HG02840 (cell line): Measurements from ENCODE around the gene EID1.
"Not testable (repeated sequence)": the region's sequence is repeated elsewhere in the genome, so short reads cannot be mapped to it uniquely, and the experiment has no call there.

ENCODE experiments used
- ATAC-seq: cut with Tn5 transposase; IDR thresholded peaks from one replicate; pipeline ENCODE4 v1.9.1; 2021; ENCODE audit warnings: mild to moderate bottlenecking, moderate library complexity, moderate number of reproducible peaks; ENCODE audit not compliant: unreplicated experiment, low FRiP score

EID1 gene, protein sequence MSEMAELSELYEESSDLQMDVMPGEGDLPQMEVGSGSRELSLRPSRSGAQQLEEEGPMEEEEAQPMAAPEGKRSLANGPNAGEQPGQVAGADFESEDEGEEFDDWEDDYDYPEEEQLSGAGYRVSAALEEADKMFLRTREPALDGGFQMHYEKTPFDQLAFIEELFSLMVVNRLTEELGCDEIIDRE

DNA sequence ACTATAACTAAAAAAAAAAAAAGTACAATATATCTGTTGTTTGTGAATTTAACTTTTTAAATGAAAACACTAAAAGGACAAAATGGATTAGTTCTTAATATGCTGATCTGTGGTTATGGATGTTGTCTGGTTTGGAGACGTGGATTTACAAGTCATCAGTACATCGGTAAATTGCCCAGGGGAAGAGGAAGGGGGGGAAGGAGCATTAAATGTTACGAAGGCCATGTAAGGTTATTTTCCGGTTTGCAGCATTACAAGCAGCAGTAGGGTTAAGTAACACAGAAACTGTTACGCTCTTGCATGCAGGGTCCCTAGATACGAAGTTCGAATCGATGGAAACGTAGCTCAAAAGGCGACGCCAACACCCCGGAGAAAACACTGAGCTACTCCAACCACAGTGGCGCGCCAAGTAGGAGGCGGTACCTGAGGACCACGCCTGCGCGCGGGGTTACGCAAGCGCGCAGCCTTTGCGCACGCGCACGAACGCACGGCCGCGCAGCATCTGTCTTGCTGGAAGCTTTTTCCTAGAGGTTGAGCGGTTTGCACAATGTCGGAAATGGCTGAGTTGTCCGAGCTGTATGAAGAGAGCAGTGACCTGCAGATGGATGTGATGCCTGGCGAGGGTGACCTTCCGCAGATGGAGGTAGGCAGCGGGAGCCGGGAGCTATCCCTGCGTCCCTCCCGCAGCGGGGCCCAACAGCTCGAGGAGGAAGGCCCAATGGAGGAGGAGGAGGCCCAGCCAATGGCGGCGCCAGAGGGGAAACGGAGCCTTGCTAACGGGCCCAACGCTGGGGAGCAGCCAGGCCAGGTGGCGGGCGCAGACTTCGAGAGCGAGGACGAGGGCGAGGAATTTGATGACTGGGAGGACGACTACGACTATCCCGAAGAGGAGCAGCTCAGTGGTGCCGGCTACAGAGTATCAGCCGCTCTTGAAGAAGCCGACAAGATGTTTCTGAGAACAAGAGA lies at the start of gene EID1:
Gene EID1, plus strand, starts transcription at position 505 of the 966 bp plus-strand sequence. Its CDS starts 43 bp downstream, at position 548.
- peak; percentile 98 for ATAC-seq

DNA sequence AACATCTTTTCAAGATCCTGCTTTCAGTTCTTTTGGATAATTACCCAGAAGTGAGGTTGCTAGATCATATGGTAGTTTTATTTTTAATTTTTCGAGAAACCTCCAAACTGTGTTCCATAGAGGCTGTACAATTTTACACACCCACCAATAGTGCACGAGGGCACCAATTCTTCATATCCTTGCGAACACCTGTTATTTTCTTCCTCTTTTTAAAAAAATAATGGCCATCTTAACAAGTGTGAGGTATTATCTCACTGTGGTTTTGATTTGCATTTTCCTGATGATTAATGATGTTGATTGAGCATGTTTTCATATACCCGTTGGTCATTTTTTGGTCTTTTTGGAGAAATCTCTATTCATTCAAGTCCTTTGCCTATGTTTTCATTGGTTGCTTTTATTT lies 49.5 kb upstream of the EID1 start:
- ATAC-seq: no peak

DNA sequence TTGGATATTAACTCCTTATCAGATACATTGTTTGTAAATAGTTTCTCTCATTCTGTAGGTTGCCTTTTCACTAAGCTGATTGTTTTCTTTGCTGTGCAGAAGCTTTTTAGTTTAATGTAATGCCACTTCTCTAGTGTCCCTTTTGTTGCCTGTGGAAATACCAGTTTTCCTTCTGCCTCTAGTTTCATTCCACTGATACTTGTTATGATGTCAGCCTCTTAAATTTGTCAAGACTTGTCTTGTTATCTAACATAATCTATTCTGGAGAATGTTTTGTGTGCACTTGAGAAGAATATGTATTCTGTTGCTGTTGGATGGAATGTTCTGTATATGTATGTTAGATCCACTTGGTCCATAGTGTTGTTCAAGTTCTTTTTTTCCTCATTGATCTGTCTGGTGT lies 49.0 kb upstream of the EID1 start:
- no peak for ATAC-seq

DNA sequence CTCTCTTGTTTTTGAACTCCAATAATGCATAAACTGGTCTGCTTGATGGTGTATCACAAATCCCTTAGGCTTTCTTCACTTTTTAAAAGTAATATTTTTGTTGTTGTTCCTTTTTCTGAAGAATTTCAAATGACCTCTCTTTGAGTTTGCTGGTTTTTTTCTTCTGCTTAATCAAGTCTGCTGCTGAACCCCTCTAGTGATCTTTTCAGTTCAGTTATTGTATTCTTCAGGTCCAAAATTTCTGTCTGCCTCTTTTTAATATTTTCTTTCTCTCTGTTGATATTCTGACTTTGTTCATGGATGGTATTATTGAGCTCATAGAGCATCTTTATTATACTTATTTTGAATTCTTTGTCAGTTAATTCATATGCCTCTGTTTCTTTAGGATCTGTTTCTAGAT lies 45.3 kb upstream of the EID1 start:
- ATAC-seq: no peak

DNA sequence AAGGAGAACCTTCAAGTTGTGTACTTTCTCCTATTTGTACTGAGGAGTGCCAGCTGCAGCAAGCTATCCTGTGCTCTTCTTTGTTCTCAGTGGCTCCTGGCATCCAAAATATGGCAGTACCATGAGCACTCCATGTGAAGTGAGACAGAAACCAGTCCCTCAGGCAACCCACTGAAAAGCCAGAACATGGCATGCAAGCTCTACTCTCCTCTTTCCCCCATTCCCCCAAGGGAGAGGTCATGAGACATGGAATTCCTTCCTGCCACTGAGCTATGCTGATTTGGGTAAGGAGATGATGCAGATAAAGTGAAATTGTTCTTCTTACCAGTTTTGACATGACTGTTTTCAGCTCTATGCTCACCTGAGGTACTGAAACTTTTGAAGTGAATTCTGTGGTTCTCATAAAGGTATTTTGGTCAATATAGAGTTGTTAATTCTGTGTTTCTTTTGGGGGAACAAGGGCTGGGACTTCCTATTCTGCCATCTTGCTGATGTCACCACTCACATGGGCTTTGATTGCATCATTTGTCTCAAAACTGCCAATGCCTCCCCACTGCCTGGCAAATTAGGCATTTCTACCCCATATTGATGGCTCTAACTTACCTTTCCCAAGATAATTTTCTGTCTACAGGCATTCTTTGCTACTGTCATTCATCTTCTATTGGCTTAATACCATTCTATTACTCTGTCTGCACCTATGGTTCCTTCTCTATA lies 44.3 kb upstream of the EID1 start:
- no peak for ATAC-seq

DNA sequence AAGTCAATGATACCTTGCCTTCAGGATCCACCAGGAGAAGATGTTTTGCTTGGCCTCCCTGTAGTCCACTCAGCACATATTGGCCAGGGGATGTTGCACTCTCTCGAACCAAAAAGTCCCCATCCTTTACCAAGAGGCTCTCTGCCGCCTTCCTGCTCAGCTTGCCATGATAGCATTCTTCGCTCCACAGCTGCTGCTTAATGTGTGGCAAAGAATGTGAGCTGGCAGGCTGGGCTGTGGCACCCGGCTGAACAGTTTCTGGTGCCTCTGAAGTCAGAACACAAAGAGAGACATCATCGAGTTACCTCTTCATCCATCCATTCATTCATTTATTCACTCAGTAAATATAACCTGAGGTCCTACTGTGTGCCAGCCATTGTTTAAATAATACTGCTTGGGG lies 43.2 kb upstream of the EID1 start:
- no peak for ATAC-seq

DNA sequence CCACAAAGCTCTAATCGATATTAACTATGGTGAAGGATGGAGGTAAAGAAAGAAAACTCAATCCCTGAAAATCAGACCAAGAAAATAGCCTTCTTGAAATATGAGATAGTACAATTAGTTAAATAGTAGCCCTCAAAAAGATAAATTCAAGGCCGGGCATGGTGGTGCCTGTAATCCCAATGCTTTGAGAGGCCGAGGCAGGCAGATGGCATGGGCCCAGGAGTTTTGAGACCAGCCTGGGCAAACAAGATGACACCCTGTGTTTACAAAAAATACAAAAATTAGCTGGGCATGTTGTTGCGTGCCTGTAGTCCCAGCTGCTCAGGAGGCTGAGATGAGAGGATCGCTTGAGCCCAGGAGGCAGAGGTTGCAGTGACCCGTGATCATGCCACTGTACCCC lies 35.4 kb upstream of the EID1 start:
- ATAC-seq: no peak

DNA sequence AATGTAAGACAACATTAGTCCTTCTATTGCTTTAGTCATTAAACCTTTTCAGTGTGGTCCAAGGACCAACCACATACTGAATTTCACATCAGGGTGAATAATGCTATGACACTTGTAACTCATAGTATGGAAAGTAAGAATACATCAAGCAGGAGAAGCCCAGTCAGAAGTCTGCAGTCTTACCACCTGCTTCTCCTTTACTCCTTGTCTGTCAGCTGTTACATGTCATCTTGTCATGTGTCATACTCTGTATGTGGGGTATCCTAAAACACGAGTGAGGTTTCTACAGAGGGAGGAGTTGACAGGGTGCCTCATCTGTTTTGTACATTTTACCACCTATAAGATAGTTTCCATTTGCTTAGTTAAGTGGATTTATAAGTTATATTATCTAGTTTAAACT lies 32.8 kb upstream of the EID1 start:
- ATAC-seq: no peak

DNA sequence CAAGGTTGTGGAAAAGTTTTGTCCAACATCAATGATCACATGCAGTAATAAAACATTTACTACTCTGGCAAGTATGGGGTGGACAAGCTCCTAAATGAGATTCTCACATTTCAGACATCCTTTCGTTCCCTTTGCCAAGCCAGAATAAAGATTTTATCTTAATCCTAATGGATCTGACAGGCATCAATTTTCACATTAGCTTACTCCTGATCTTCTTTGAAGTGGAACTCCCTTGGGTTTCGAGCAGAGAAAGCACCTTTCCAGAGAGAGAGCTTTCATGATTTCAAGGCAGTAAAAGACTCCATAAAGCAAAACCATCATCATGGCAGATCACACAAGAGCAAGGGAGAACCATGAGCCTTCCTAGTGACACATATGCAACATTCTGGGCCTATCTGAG lies 27.3 kb upstream of the EID1 start:
- no peak for ATAC-seq

DNA sequence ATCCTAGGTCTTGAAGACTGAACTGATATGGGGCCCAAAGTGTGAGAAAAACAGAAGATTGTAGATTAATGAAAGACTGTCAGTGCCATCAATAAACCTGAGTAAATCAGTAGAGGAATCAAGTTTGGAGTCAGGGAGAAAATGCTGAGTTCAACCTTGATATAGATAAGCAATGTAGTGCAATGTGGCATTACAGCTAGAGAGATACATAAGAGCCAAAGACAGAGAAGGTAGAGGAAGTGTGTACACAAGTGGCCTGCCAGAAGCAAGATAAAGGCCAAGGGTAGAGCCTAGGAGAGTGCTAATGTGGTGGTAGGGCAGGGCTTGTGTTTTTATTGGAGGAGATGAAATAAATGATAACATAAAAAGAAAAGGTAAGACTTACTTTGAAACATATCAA lies 26.0 kb upstream of the EID1 start:
- ATAC-seq: no peak

DNA sequence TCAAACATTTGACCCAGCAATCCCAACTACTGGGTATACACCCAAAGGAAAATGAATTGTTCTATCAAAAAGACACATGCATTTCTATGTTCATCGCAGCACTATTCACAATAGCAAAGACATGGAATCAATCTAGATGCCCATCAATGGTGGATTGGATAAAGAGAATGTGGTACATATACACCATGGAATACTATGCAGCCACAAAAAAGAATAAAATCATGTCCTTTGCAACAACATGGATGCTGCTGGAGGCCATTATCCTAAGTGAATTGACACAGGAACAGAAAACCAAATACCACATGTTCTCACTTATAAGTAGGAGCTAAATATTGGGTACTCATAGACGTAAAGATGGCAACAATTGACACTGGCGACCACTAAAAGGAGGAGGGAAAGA lies 23.5 kb upstream of the EID1 start:
- ATAC-seq: not testable (repeated sequence)

DNA sequence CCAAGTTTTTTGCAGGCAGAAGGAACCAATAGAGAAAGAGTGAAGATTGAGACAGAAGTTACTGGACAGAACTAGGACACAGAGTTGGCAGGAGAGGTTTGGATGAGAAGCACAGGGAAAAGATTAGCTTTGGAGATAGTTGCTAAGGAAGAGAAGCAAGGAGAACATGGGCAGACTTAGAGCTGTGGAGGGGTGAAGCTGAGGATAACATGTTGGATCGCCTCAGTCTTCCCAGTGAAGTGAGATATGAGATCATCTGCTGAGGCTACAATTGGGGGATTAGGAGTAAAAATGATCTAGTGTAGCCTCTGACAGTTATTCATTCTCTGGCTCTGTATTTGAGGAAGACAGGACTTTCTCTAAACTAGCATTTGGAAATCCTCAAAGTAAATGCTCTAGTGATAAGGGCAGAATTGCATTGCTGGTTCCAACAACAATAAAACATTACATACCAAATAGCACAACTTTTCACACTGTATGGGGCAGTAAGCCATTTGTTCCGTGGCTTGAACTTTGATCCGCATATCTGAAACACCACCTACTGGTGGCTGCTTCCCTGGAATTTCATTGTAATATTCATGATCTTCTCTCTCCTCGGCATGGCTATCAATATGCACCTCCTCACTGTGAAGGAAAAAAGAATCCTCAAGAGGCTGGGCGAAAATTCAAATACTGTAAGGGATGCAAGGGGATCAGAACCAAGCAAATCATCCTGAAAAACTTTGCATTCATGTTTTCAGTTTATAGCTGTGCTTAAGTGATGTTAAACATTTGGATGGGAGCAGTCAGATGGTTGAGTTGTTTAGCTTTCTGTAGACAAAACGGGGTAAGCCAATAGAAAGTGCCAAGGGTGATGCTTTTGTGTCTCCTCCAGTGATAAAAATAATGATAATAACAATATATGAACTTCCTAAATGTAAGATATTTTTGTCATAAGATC lies 22.2 kb upstream of the EID1 start:
- no peak for ATAC-seq

DNA sequence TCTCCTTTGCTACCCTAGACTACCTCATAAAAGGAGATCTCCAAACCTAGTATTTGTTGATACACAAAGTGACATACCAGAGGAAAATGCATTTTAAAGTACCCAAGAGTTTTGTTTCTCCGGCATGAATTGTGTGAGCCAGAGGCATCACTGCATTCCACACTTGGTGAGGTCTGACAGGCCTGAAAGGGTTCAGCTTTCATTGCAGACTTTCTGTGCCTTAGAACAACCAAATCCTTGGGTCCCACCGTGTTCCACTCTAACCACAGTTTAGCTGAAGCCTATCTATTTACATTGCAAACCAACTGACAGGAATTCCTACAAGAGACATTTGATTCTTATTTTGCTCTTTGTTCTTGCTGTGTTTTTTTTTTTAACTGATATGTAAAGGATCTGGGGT lies 21.0 kb upstream of the EID1 start:
- ATAC-seq: no peak

DNA sequence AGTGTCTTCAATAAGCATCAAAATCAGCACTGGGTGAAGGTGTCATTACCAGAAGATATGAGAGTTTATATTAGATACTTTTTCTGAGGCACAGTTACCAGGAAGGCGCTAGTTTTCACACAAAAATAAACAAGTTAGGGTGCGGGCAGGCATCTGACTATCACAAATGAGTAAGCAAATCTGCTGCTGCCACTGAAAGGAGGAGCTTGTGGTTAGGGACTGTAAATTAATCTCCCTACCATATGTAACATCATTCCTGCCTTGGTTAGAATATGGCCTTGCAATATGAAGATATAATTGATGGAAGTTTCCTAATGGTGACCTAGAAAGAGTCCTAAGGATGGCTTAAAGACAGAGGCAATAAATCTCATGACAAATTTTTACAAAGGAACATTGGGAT lies 19.5 kb upstream of the EID1 start:
- no peak for ATAC-seq

DNA sequence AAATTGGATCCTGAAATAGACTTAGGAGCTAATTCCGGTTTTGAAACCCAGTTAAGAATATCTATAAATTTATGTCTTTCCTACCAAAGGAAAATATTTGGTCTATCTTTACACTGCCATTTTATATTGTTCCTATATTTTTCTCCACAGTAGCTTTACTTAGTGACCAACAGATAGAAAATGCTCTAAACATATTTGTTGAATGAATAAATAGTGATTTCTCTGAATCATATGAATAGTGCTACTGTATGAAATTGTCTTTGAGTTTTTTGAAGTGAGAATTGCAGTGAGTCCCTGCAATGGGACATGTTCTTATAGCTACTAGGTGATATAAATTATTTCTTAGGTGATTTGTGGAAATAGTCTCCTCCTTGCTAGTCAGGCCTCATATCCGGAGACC lies 18.5 kb upstream of the EID1 start:
- ATAC-seq: no peak

DNA sequence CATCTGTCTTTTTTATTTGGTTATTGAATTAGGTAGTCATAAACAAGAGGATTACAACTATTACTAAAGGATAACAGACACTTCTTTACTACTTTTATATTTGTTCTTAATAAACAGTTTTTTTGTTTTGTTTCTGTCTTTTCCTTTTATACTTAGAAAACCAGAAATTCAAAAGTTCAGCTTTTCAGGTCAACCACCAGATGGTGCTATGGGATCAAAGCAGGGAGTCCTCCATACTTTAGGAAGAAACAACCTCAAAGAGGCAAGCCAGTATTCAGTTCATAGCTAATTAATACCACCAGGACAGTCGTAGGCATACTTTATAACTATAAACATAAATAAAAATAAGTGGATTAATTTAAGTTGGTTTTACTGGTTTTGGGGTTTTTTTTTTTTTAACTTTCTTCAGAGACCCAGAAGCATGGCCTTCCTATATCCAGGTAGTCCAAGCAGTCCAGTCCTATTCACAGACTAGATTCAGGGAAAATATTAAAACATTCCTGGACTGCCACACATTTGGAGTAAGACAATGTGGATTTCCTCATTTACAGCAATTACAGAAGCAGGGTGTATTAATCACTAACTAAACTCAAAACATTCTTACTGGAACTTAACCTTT lies 16.0 kb upstream of the EID1 start:
- ATAC-seq: no peak

DNA sequence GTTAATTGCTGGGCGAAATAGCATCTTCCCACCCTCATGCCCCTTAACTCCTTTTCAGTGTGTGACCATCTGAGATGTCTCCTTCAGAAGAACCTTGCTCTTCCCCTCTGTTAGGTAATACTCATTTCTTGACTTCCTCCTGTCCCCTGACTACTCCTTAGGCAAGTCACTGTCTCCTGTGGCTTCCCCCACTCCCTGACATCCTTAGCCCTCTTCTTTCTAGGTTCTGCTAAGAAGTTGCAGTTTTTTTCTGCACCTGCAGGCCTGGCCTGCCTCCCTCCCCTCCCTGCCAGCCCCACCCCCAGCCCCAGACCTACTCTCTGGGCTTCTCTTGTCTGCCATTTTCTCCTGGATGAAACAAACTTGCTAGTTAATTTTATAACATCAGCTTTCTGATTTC lies 15.2 kb upstream of the EID1 start:
- ATAC-seq: no peak

DNA sequence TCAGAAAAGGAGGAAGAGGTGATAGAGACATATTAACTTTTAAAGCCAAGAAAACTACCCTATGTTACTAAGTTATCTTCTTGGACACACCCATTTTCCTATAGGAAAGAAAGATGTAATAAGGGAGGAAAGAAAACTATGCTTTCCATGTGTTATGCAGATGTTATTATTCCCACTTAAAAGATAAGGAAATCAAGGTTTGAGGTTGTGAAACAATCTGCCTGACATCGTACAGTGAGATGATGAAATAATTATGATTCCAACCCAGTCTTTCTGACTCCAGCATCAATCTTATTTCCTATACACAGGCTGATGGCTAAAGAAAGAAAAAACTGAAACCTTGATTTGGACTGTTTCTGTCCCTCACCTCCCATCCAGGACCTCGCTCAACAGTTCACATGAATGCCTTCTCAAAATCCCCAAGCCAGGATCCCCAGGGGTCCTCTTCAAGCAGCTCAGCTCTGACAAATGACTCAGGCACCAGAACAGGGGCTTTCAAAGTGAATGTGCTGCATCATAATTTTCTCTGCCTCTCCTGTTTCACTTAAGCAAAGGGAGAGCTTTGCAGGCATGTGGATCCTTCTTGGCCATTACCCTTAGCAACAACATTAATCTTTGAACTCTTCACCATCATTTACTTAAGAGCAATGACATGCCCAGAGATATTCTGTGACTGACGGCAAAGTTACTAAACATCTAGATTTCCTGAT lies 12.4 kb upstream of the EID1 start:
- ATAC-seq: no peak

DNA sequence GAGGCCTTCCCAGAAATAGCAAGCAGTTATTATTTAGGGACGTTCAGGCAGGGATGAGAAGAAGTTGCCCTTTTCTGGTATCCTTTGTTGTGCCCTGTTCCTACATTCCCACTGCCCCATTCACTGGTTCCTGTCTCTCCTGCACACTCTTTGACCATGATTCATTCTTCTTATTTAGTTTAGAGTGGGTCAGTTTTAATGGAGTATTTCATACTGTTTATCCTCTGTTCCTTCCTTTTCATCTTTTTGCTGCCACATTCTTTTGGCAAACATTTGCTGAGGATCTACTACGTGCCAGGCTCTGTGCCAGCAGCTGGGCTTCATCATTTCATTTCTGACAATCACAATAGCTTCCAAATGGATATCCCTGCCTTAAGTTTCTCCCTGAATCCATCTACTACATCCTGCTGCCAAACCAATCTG lies 11.8 kb upstream of the EID1 start:
- no peak for ATAC-seq
